Bronchial epithelial cell (primary cell): ENCODE data around the gene TECPR1. TPM values are rescaled to one million over a fixed set of nuclear protein-coding genes. Genes with fewer than 3 reads are reported as not detected.

Experiments used
- DNase-seq: peaks from one replicate; pipeline ENCODE4 v3.0.0-alpha.2; 2010; ENCODE audit warnings: low read depth
- FAIRE-seq: peaks from 2 replicates; lab custom pipeline; 2011; peaks lifted over from hg19 to GRCh38; lab: Jason Lieb, UNC
- H3K27me3 ChIP-seq: 2 replicates; pipeline ENCODE4 v1.5.1; 2011; ENCODE audit warnings: low read length; ENCODE audit not compliant: control insufficient read depth, insufficient read depth
- H3K36me3 ChIP-seq: 2 replicates; pipeline ENCODE4 v1.5.1; 2011; ENCODE audit warnings: low read length; ENCODE audit not compliant: control insufficient read depth, insufficient read depth
- H3K4me3 ChIP-seq: 2 replicates; pipeline ENCODE4 v1.5.1; 2011; ENCODE audit warnings: mild to moderate bottlenecking, low read depth, low read length, control low read depth
- total RNA-seq: library from RNA; depleted of rRNA; stranded (reverse); fragments of >200 nt; gene quantifications from 2 replicates; pipeline ENCODE4 v1.2.1, GENCODE V29; 2014
- TF ChIP-seq, protein P1 (sequence below): IDR thresholded peaks from 2 replicates; pipeline ENCODE4 v1.5.1; 2011; ENCODE audit warnings: mild to moderate bottlenecking, moderate library complexity, low read length, control low read depth, inconsistent platforms; ENCODE audit not compliant: insufficient read depth, severe bottlenecking

The TECPR1 gene
- total RNA-seq, 1 donor from 2014 or later: 8.2 TPM

DNA sequence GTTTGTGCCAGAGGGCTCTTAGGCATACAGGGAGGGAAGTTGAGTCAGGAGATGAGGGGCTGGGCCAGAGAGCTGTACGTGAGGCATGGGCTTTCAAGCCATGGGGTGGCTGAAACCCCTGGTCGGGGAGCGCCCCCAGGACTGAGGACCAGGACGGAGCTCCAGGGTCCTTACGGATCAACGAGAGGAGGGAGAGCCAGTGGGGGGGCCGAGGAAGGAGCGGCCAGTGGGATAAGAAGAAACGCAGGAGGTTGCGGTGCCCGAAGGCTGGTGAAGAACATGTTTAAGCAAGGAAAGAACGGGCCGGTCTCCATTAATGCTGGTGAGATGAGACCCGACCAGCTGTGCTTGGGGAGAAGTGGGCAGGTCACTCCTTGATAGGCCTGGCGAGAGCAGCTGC, 84.4 kb downstream of the TECPR1 start:
- TF ChIP-seq, protein P1, sequence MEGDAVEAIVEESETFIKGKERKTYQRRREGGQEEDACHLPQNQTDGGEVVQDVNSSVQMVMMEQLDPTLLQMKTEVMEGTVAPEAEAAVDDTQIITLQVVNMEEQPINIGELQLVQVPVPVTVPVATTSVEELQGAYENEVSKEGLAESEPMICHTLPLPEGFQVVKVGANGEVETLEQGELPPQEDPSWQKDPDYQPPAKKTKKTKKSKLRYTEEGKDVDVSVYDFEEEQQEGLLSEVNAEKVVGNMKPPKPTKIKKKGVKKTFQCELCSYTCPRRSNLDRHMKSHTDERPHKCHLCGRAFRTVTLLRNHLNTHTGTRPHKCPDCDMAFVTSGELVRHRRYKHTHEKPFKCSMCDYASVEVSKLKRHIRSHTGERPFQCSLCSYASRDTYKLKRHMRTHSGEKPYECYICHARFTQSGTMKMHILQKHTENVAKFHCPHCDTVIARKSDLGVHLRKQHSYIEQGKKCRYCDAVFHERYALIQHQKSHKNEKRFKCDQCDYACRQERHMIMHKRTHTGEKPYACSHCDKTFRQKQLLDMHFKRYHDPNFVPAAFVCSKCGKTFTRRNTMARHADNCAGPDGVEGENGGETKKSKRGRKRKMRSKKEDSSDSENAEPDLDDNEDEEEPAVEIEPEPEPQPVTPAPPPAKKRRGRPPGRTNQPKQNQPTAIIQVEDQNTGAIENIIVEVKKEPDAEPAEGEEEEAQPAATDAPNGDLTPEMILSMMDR: no peak
- Histone ChIP-seq H3K4me3 (no peak overlapping the region), H3K27me3 (no peaks in the 10 kb centered on the region), H3K36me3 (peaks cover 7% of the 10 kb centered on the region)
- FAIRE-seq (no peak), DNase-seq (no peak)

DNA sequence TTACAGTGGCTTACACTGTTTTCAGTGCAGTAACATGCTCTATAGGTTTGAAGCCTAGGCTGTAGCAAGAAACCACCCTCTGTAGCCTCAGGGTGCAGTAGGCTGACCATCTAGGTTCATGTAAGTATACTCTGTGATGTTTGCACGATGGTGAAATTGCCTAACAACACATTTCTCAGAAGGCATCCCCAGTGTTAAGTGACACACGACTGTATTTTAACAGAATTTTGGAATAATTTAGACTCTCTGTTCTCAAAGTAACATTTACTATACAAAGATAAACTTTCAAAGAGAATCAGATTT, 85.4 kb downstream of the TECPR1 start:
- no peaks in the 10 kb centered on the region for H3K27me3 ChIP-seq
- TF ChIP-seq, protein P1: no peak
- DNase-seq (no peak), FAIRE-seq (no peak)
- no peak overlapping the region for H3K4me3 ChIP-seq
- peaks cover 2% of the 10 kb centered on the region for H3K36me3 ChIP-seq

DNA sequence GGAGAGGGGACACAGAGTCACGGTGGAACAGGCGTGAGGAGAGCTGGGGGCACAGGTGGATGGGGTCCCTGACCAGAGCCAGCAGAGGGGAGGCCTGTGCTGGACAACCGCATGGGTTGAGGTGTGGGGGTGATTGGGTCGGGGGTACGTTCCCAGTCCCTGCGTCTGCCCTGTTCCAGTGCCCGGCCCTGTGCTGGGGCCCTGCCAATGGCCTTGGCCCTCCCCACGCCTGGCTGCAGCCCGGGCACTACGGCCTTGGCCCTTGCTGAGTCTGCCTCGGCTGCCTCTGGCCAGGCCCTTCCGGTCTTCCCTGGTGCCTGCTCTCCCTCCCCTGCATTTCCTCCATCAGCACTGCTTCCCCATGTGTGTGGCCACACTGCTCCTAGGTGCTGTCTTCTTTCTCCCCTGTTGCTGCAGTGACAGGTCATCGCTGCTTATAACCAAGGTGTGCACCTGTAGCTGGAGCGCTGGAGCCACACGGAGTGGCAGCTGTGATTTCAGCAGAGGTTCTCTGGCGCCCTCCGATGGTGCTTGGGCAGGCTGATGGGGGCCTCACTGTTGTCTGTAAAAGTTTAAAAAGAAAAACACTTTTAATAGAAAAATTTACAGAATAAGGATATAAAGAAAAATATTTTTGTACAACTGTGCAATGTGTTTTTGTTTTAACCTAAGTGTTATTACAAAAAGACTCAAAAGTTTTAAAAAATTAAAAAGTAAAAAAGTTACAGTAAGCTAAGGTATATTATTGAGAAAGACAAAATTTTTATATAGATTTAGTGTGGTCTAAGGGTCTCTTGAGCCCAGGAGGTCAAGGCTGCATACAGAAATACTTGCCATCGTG, 86.0 kb downstream of the TECPR1 start:
- peak; percentile 22 for DNase-seq
- no peaks in the 10 kb centered on the region for H3K27me3 ChIP-seq
- H3K36me3 ChIP-seq: no peaks in the 10 kb centered on the region
- H3K4me3 ChIP-seq: no peak overlapping the region
- TF ChIP-seq, protein P1: peak; percentile 48
- FAIRE-seq: no peak

Other genes starting within 250 kb of the TECPR1 start
- 12.9 and 21.4 TPM in 2 replicates for gene LMTK2, start 145.4 kb downstream of the TECPR1 start, total RNA-seq
- 2.3 and 3.2 TPM in 2 replicates for gene BHLHA15, start 40.8 kb downstream of the TECPR1 start, total RNA-seq
- 53.7 and 64.0 TPM in 2 replicates for gene BRI3, start 29.5 kb upstream of the TECPR1 start, total RNA-seq
- 19.7 and 22.4 TPM in 2 replicates for gene BAIAP2L1, start 148.9 kb upstream of the TECPR1 start, total RNA-seq